Activated CD4-positive, alpha-beta T cell treated with anti-CD3 and anti-CD28 coated beads, Interleukin-2, amount 50 U/mL, for 4 hours (primary cell): ENCODE data around the gene LDLRAD3.
"Not testable (repeated sequence)": the region's sequence is repeated elsewhere in the genome, so short reads cannot be mapped to it uniquely, and the experiment has no call there.

Source experiments
- DNase-seq, 2 experiments: peaks; one replicate each; pipeline ENCODE4 v3.0.0-alpha.2; 2020

Gene LDLRAD3

GRCh38 chr11:36167729-36168128, 223.9 kb downstream of the LDLRAD3 start:
- DNase-seq, result no peak

DNA sequence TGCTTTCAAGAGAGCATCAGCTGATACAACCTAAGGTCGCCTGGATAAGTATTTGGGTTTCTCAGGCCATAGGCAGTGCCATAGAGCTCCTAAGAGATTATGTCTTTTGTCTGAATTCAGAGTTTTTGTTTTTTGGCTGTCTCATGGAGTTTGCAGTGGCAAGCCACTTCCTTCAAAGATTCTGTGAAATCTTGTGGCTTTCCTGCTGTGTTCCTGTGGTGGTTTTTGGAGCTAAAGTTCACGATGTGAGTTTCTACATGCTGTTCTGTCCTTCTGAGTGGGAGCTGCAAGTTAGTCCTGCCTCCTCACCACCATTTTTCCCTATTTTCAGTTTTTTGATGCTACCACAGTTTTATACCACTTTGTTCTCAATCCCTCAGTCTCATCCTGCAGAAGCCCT, 234.0 kb downstream of the LDLRAD3 start:
- no peak for DNase-seq

DNA sequence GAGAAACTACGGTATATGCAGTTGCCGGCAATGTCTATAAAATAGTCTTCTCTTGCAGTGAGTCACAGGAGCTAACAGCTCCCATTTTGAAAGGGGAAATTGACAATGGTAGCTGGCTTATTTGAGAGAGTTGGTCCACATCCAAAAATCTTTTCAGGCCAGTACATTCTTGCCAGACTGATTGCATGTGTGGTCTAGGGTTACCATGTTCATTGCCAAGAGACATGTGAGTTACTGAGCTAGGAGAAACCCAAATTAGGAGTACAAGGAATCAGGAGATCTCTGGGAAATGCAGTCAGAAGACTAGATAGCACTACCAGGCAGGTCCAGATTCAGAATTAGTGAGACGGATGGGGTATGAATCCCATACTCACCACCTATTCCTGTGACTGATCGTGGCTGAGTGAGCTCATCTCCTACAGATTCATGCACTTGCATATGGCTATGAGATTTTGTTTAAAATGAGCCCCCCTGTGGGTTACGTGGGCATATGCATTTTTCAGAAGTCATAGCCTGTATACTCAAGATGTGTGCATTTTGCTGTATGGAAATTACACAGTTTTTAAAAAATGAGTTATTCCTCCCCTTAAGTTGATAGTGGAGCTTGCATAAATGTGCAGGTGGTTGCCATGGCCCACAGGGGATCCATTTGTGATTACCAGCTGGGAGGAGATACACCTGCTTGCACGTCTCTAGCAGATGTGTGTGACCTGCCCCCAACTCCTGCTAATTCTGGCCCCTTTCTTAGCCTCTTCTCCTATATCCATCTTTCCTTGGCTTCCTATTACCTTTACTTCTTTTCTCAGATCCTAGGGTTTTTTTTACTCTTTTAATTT, 242.7 kb downstream of the LDLRAD3 start:
- DNase-seq, result no peak

- DNase-seq, result no peak
These were observed 243.8 kb downstream of the LDLRAD3 start for GRCh38 chr11:36187622-36188021.

DNA sequence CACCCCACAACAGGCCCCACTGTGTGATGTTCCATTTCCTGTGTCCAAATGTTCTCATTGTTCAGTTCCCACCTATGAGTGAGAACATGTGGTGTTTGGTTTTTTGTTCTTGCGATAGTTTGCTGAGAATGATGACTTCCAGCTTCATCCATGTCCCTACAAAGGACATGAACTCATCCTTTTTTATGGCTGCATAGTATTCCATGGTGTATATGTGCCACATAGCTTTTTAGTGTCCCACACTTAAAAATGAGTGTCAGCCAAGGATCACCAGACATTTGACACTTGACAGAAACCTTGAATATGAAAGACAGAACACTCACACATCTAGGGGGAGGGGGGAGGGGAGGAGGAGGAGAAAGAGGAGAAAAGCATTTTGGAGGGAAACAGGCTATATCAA, 245.9 kb downstream of the LDLRAD3 start:
- not testable (repeated sequence) for DNase-seq

DNA sequence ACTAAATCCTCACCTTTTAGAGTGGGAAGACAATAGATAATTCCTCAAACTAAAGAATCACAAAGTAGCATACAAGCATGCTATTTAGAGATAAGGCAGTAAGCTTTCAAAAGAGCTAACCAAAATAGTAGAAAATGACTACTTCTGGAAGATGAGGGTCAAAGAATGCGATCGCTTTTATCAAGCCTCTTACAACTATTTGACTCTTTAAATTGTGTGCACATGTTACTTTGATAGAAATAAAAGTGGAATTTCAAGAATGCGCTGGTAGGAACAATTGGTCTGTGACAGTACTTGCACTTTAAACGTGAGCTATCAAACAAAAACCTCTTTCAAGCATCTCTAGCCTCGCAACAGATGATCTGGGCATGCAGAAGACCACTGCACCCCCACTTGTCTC, 248.1 kb downstream of the LDLRAD3 start:
- DNase-seq, result no peak

GRCh38 chr11:36192425-36193289, 248.8 kb downstream of the LDLRAD3 start:
- DNase-seq, result no peak

DNA sequence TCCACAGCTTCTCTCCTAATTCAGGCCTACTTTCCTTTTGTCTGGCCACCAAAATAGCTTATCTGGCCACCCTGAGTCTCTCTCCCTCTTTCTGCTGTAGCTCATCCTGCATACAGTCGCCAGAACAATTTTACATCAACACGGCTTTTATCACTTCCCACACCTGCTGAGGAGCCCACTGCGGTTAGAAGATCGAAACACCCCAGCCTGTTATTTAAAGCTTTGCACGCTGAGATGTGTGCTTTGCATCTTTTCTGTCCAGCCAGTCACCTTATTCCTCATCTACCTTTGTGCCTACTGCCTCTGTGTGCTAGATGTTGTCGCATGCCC, 249.4 kb downstream of the LDLRAD3 start:
- DNase-seq, result no peak

GRCh38 chr11:36193721-36194120, 249.9 kb downstream of the LDLRAD3 start:
- no peak for DNase-seq

DNA sequence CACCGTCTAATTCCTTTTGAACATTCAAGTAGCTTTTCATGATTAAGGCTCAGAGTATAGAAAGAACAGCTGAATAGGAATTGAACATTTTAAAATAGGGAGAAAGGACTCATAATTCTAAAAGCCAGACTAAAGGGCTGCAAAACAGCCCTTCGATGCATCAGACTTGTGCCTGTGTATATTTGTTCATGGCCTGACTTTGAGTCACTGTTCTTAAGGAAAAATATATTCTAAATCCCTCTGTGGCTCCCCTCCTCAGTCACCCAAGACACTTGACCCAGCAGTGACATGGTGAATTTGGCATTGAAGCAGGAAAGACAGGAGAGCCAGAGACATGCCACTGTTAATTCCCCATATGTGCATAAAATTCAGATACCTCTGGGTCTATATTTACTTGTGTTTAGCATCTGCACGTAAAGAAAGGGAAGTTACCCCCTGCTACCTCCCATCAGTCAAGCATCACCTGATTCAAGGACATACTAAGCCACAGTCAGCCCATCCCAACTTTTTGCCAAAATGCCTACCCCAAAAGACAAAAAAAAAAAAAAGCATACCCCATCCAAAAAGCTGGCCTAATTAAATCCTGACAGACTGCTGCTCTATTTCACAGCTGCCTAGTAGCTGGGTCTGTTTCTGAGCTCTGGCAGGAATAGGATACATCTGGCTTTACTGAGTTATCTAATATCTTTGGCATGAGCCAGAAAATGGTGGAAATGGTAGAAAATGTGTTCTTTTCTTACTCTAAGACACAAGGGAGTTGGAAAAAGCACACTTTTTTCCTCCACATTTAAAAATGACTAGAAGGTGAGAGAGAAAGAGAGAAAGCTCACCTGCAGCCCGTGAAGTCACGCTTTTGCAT, 251.9 kb downstream of the LDLRAD3 start:
- no peak for DNase-seq

DNA sequence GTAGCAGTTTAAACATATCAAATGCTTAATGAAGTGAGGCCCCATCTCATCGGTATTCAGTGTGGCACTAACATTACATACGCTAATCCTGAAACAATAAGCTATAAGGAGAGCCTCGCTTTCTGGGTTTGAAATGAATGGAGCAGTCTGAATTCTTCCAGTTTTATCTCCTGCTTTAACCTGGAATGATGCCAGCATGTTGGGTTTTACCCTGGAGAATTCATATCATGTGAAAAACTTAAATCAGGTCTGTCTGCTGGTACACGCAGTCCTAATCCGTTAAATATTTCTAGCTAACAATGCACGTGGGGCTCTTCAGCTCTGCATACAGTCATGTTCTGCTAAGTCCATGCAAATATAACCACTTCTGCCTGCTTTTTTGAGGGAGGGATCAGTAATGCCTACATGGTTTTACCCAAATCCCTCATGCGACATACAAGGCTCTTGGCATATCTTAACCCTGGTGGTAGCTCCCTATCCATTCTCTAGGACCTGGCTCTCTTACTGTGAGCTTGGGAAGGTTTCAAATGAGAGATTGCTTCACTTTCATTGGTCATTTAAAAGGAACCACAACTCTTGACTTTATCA, 252.6 kb downstream of the LDLRAD3 start:
- no peak for DNase-seq

GRCh38 chr11:36201411-36201810, 257.5 kb downstream of the LDLRAD3 start:
- DNase-seq, result no peak

DNA sequence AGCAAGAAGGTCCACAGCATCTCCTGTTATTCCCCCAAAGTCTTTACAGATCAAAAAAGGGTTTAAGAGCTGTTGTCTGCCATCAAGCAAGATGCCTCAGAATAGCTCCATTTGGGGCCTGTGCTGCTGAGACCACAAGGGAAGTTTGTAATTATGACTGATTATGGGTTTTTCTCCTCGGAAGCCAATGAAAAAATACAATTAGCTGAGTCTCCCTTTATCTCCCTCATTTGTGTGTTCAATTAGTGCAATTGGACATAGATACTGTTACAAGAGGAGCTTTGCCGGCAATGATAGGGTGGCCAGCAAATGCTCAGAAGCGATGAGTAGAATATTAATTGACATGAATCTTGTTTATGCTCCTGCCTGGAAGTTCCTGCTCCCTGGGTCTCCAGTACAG, 261.7 kb downstream of the LDLRAD3 start:
- DNase-seq, result no peak

- DNase-seq, result no peak
These were observed 266.7 kb downstream of the LDLRAD3 start for GRCh38 chr11:36210529-36210928.

DNA sequence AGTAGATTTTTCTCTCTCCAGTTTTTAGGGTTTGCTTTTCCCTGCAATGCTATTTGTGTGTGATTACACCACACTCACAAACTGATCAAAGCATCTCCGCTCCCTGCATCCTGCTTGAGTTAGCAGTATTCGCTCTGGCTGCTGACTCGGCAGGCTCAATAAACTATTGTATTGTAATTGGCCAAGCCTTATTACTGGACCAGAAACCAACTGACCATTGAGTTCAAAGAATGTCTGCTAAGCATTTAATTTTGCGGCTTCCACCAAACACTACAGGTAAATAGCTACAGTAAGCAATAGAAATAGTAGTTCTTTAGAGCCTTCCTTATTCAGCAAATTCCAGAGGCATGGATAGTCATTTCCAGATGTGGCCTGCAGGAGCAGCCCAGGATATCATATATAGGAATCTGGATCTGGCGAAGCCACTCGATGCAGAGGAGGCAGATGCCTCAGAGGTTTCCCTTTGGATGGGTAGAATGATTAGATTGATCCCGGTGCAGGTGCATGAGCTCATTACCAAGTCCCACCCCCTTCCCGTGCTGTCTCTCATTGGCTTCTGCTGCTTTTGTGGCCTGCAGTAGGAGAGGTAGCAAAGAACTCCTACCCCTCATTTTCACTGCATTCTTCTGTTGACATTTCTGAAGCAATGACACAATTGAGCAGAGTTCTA, 268.0 kb downstream of the LDLRAD3 start:
- DNase-seq, result no peak

- DNase-seq, result no peak
These were observed 268.9 kb downstream of the LDLRAD3 start for GRCh38 chr11:36212564-36213392.

DNA sequence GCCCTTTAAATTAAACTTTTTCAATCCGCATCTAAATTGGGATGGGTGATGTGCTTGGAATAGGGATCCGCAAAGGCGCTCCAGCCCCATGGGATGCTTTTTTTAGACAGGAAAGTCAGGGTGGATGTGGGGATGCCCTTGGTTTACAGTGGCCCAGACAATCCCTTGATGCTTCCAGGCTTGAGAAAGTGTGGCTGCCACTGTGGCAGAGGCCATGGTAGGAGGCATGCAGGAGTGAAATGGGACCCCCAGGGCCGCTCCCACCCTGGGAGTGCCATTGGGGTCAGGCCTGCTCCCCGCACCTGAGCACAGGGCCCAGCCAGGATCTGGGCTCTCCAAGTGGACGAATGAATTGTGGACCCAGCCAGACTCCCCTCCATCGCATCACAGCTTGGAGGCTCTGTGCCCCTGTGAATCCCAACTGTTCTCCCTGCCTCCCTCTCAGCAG, 269.6 kb downstream of the LDLRAD3 start:
- DNase-seq, result no peak

GRCh38 chr11:36214480-36214879, 270.6 kb downstream of the LDLRAD3 start:
- DNase-seq, result no peak

DNA sequence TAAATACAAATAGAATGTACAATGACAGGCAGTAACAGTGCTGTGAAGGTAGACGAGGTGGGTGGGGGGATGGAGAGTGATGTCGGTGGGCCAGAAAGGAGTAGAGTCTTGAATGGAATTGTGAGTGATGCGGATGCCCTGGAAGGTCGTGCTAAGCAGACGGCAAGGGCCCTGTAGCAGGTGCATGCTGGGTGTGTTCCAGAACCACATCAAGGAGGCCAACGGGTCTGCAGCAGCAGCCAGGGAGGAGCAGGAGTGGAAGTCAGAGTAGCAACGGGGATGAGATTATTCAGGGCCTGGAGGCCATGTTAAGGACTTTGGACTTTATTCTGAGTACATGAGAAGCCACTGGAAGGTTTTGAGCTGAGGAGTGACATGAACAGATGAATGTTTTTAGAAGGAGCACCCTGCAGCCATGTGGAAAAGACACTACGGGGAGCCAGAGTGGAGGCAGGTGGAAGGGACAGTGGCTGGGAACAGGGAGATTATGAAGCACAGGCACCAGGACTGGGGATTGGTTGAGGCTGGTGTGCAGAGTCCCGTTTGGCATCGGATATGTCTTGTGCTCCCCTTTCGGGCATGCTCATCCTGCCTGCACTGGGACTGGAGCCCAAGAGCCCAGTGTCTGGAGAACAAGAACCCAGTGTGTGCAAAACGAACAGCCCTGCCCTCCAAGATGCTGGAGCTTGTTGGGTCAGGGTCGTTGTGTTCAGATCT, 271.3 kb downstream of the LDLRAD3 start:
- DNase-seq, result no peak

DNA sequence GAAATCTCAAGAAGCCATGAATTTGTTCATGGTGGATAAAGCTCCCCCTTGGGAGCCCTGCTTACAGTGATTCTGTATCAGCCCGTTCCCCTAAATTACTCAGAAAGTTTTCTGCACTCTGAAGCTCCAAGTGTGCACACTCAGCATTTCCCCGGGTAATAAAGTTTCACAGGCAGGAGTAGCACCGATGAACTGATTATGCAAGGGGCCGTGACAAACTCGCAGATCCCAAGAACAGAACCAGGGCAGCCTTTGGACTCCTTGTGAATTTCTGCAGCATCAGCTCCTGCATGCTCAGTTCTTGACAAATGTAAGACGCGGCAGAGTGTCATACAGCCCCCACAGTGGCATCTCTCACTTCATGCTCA, 271.8 kb downstream of the LDLRAD3 start:
- DNase-seq, result no peak
